Heart left ventricle (tissue), 16 donors: ENCODE data around the gene FOXO6. TPM values are rescaled to one million over a fixed set of nuclear protein-coding genes. Genes with fewer than 3 reads are reported as not detected.

Source experiments
- ATAC-seq, 4 donors: fragments of 200-7000 bp; cut with Tn5 transposase; one replicate each; pipeline ENCODE4 v1.9.1; 2020 to 2022; ENCODE audit warnings: moderate library complexity in 4 of 4, mild to moderate bottlenecking in 3 of 4, moderate number of reproducible peaks in 1 of 4
- DNase-seq, 5 donors: peaks; one replicate each; pipeline ENCODE4 v3.0.0-alpha.2; 2020
- H3K27ac ChIP-seq, 12 donors: fragments of 200-600 bp; sonication (generic) in 4 of 12; one replicate each; pipeline versions ENCODE4 v1.5.0 to v1.8.0; 2016 to 2022; ENCODE audit warnings: mild to moderate bottlenecking in 2 of 12
- H3K27me3 ChIP-seq, 9 donors: fragments of 200-600 bp; sonication (generic) in 2 of 9; one replicate each; pipeline versions ENCODE4 v1.5.1 to v1.8.0; 2016 to 2022; ENCODE audit warnings: mild to moderate bottlenecking in 3 of 9
- H3K36me3 ChIP-seq, 9 donors: fragments of 200-600 bp; sonication (generic) in 2 of 9; one replicate each; pipeline versions ENCODE4 v1.5.0 to v1.8.0; 2018 to 2022; ENCODE audit warnings: mild to moderate bottlenecking in 2 of 9
- H3K4me1 ChIP-seq, 12 donors: fragments of 200-600 bp; sonication (generic) in 4 of 12; one replicate each; pipeline versions ENCODE4 v1.5.0 to v1.8.0; 2016 to 2022; ENCODE audit warnings: mild to moderate bottlenecking in 3 of 12
- H3K4me3 ChIP-seq, 12 donors: fragments of 200-600 bp; sonication (generic) in 4 of 12; one replicate each; pipeline versions ENCODE4 v1.5.0 to v1.8.0; 2017 to 2022; ENCODE audit warnings: mild to moderate bottlenecking in 9 of 12, moderate library complexity in 4 of 12
- H3K9me3 ChIP-seq, 12 donors: fragments of 200-600 bp; sonication (generic) in 4 of 12; one replicate each; pipeline versions ENCODE4 v1.5.0 to v1.8.0; 2016 to 2022; ENCODE audit warnings: mild to moderate bottlenecking in 1 of 12
- POLR2A ChIP-seq, 2 donors: fragments of 450-650 bp; IDR thresholded peaks; one replicate each; pipeline ENCODE4 v1.6.1; 2017; ENCODE audit warnings: antibody characterized with exemption in 2 of 2, mild to moderate bottlenecking in 2 of 2, moderate library complexity in 2 of 2
- WGBS, 4 donors: extraction: QIAGEN DNeasy Blood & Tissue Kit in 2 of 4; methylation state at CpG; one replicate each; pipeline versions ENCODE4 v1.1.5 to v1.1.7; 2013 to 2018; 5-methylcytosine and 5-hydroxymethylcytosine counted together
- intact Hi-C, 10 donors: fragments of 100-400 bp; cut with DNase I; formaldehyde crosslinking; loops; one replicate each; pipeline versions ENCODE4 v1.11.1 to v1.14.2; 2022
- polyA plus RNA-seq, 2 donors: library from polyadenylated mRNA; stranded (reverse); fragments of 200-250 nt; gene quantifications; one replicate each; pipeline ENCODE4 v1.2.3, GENCODE V29; 2013
- total RNA-seq, 9 donors: library from RNA; depleted of rRNA in 2 of 9; stranded (reverse); fragments of >200 nt in 2 of 9; fragmentation: NEBNext Ultra II Directional in 3 of 9; extraction: Animal tissue kit (Norgen Biotek cat#: 25700) in 3 of 9; gene quantifications; one replicate each; pipeline versions ENCODE4 v1.1.0 to v1.2.4, GENCODE V29; 2016 to 2023
- TF ChIP-seq, protein P1 (sequence below), 12 donors: fragments of 200-600 bp; sonication (generic) in 4 of 12; IDR thresholded peaks; one replicate each; pipeline versions ENCODE4 v1.5.0 to v1.8.0; 2018 to 2022; ENCODE audit warnings: antibody characterized with exemption in 12 of 12, mild to moderate bottlenecking in 5 of 12
- donor health status: ischemic (EF 13 %, LVEDD 7.1; RV severe dilation, severe dysfunction).
- donor health status: healthy with polysubstance abuse.
- donor health status: DM: no; HTN: yes; CAD: no.
- donor health status: DM: no; HTN: no; CAD: no.
- donor health status: ischemic (EF 25% LVEDD 6.9; RV normal size, moderate dysfunction).
- donor health status: ischemic (EF 25% LVEDD 5.7; RV mildly dilated, moderate dysfunction).
- donor health status: healthy.
- donor health status: DM: yes; HTN: yes; CAD: no.
- donor health status: ischemic (EF 35%, LVEDD 5.7; RV mildly dilated, moderate dysfunction).
- donor health status: nonischemic (EF 11% LVEDD 7.7; RV severe dilation, severe dysfunction).
- donor health status: DM: yes; HTN: yes; CAD: no.
- donor health status: PGD.
- donor health status: ischemic (EF 29% LVEDD 5.4; RV normal size, mild dysfunction).
- donor health status: nonischemic (EF 23%, LVEDD 6.1; RV moderate dilation, normal function).

The FOXO6 gene
- total and polyA plus RNA-seq, 11 donors = 0.69 to 4.8 (median 1.4) TPM

DNA sequence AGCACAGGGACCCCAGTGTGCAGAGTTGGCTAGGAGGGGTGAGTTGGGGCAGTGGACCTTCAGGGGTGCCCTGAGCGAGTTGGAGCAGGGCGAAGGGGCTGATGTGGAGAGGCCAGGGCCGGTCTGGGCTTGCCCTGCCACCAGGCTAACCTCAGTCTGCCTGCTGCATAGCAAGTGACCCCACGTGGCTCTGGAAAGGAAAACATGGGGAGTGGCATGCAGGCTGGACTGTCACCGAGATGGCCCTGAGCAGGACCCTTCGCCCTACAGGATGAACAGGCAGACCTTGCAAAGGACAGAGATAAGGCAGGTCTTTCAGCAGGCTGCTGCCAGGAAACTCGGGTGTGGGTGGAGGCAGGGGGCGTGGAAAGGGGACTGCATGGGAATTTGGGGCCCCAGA lies 51.5 kb downstream of the FOXO6 start:
- Histone ChIP-seq H3K4me1 (peaks cover 0 to 12% (median 0%) of the 10 kb centered on the region in 12 donors), H3K9me3 (no peaks in the 10 kb centered on the region), H3K27ac (no peak overlapping the region), H3K36me3 (no peaks in the 10 kb centered on the region), H3K27me3 (peaks cover 0 to 15% (median 3%) of the 10 kb centered on the region in 9 donors), H3K4me3 (no peak overlapping the region)
- TF ChIP-seq POLR2A (IDR thresholded peaks at IDR 0.05) = no peak
- TF ChIP-seq, protein P1, sequence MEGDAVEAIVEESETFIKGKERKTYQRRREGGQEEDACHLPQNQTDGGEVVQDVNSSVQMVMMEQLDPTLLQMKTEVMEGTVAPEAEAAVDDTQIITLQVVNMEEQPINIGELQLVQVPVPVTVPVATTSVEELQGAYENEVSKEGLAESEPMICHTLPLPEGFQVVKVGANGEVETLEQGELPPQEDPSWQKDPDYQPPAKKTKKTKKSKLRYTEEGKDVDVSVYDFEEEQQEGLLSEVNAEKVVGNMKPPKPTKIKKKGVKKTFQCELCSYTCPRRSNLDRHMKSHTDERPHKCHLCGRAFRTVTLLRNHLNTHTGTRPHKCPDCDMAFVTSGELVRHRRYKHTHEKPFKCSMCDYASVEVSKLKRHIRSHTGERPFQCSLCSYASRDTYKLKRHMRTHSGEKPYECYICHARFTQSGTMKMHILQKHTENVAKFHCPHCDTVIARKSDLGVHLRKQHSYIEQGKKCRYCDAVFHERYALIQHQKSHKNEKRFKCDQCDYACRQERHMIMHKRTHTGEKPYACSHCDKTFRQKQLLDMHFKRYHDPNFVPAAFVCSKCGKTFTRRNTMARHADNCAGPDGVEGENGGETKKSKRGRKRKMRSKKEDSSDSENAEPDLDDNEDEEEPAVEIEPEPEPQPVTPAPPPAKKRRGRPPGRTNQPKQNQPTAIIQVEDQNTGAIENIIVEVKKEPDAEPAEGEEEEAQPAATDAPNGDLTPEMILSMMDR (IDR thresholded peaks at IDR 0.05) = no peak
- DNase-seq (no peak), ATAC-seq (peak in 3 of 4 donors; percentile 6 to 34 (median 21))
- WGBS, 4 donors = 33 to 47% (median 42%) methylated on average over 7 to 8 of the region's 8 CpGs
- intact Hi-C loops = loop anchor here in 2 of 10 donors (10.0 kb wide), 2 partner anchors 48 to 88 kb away; partner anchors contain the start of gene FOXO6 (in 1 of the 2)

DNA sequence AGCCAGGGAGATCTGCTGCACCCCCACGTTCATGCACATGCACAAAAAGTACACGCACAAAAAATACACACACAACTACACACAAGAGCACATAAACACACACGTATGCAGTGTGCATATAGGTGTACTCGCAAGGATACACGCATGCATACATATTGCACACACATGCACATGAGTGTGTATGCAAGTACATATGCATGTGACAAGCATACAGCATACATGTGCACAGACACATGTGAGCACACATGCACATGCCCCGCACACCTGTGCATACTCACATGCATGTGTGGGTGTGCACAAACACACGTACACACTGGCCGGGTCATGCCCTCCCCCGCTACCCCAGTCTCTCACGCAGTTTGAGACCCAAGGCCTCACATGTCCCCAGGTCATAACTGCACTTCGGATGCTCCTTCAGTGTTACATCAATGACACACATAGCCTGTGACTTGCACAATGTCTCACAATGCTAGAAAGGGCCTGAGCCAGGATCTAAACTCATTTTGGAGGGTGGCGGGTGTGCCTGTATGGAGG lies 52.6 kb downstream of the FOXO6 start:
- intact Hi-C loops = loop anchor here in 2 of 10 donors (2.0 to 10.0 kb wide), 3 partner anchors 49 to 91 kb away; partner anchors contain the start of gene FOXO6 (in 1 of the 2)
- 86 to 92% (median 91%) methylated on average over 12 of the region's 12 CpGs for WGBS, 4 donors
- peaks cover 0 to 18% (median 8%) of the 10 kb centered on the region in 12 donors for H3K4me1 ChIP-seq
- ATAC-seq = no peak
- H3K27ac ChIP-seq = no peak overlapping the region
- H3K4me3 ChIP-seq = no peak overlapping the region
- H3K36me3 ChIP-seq = no peaks in the 10 kb centered on the region
- TF ChIP-seq, protein P1 (IDR thresholded peaks at IDR 0.05) = no peak
- no peak for TF ChIP-seq POLR2A (IDR thresholded peaks at IDR 0.05)
- DNase-seq = peak in 1 of 5 donors; percentile 6
- peaks cover 0 to 13% (median 0%) of the 10 kb centered on the region in 9 donors for H3K27me3 ChIP-seq
- no peaks in the 10 kb centered on the region for H3K9me3 ChIP-seq

GRCh38 chr1:41414296-41414695 lies 53.1 kb downstream of the FOXO6 start:
- H3K4me1 ChIP-seq = peaks cover 0 to 23% (median 13%) of the 10 kb centered on the region in 12 donors
- H3K4me3 ChIP-seq = no peak overlapping the region
- H3K27me3 ChIP-seq = peaks cover 0 to 9% (median 0%) of the 10 kb centered on the region in 9 donors
- ATAC-seq (no peak), DNase-seq (no peak)
- intact Hi-C loops = loop anchor here in 2 of 10 donors (2.0 to 10.0 kb wide), 3 partner anchors 49 to 91 kb away; partner anchors contain the start of gene FOXO6 (in 1 of the 2)
- no peak for TF ChIP-seq POLR2A (IDR thresholded peaks at IDR 0.05)
- TF ChIP-seq, protein P1 (IDR thresholded peaks at IDR 0.05) = no peak
- 79 to 96% (median 83%) methylated on average over 3 of the region's 3 CpGs for WGBS, 4 donors
- no peak overlapping the region for H3K27ac ChIP-seq
- no peaks in the 10 kb centered on the region for H3K9me3 ChIP-seq
- no peaks in the 10 kb centered on the region for H3K36me3 ChIP-seq

DNA sequence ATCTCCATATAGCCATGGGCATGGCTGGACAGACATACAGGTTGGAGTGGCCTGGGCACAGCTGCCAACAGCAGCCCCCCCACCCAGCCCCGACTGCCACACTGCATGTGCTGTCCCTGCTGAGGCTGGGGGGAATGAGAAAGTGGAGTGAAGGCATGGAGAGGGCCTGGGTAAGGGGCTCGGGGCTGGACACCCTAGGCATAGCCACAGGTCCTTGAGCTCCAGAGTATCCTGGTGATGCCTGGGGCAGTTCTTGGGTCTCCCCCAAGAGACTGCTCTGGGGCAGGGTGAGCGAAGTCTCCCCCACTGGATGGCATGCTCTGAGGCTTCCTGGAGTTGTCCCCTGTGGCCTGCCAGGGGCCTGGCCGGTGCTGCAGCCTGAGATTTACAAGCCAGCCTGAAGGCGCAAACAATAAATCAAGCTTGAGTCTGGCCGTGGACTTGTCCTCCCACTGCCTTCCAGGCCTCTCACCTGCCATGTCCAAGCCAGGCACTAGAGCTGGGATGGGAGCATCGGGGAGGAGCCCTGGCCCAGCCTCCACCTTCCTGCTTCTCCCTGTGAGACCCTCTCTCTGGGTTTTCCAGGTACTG lies 53.6 kb downstream of the FOXO6 start:
- ATAC-seq (no peak), DNase-seq (peak in 1 of 5 donors; percentile 11)
- TF ChIP-seq, protein P1 (IDR thresholded peaks at IDR 0.05) = no peak
- no peak for TF ChIP-seq POLR2A (IDR thresholded peaks at IDR 0.05)
- Histone ChIP-seq H3K27ac (no peak overlapping the region), H3K36me3 (no peaks in the 10 kb centered on the region), H3K4me3 (no peak overlapping the region), H3K27me3 (peaks cover 0 to 3% (median 0%) of the 10 kb centered on the region in 9 donors), H3K9me3 (no peaks in the 10 kb centered on the region), H3K4me1 (peaks cover 0 to 25% (median 14%) of the 10 kb centered on the region in 12 donors)
- 85 to 93% (median 89%) methylated on average over 7 of the region's 7 CpGs for WGBS, 4 donors
- intact Hi-C loops = loop anchor here in 9 of 10 donors (2.0 to 10.0 kb wide), 8 partner anchors 50 to 148 kb away; partner anchors contain the start of gene FOXO6 (in 4 of the 9)
